Bronchial epithelial cell (primary cell): ENCODE measurements around the gene CDC45. TPM values are rescaled to one million over a fixed set of nuclear protein-coding genes. Genes with fewer than 3 reads are reported as not detected.

Experiments used
- DNase-seq: peaks from one replicate; pipeline ENCODE4 v3.0.0-alpha.2; 2010; ENCODE audit warnings: low read depth
- FAIRE-seq: peaks from 2 replicates; lab custom pipeline; 2011; peaks lifted over from hg19 to GRCh38; lab: Jason Lieb, UNC
- H3K27me3 ChIP-seq: 2 replicates; pipeline ENCODE4 v1.5.1; 2011; ENCODE audit warnings: low read length; ENCODE audit not compliant: control insufficient read depth, insufficient read depth
- H3K36me3 ChIP-seq: 2 replicates; pipeline ENCODE4 v1.5.1; 2011; ENCODE audit warnings: low read length; ENCODE audit not compliant: control insufficient read depth, insufficient read depth
- H3K4me3 ChIP-seq: 2 replicates; pipeline ENCODE4 v1.5.1; 2011; ENCODE audit warnings: mild to moderate bottlenecking, low read depth, low read length, control low read depth
- CTCF ChIP-seq: IDR thresholded peaks from 2 replicates; pipeline ENCODE4 v1.5.1; 2011; ENCODE audit warnings: mild to moderate bottlenecking, moderate library complexity, low read length, control low read depth, inconsistent platforms; ENCODE audit not compliant: insufficient read depth, severe bottlenecking
- total RNA-seq: library from RNA; depleted of rRNA; stranded (reverse); fragments of >200 nt; gene quantifications from 2 replicates; pipeline ENCODE4 v1.2.1, GENCODE V29; 2014

Gene CDC45
- total RNA-seq, 1 donor from 2014 or later: 0.26 TPM

GRCh38 chr22:19535001-19535400 is 55.3 kb downstream of the CDC45 start:
- Histone ChIP-seq H3K27me3 (peaks cover 2% of the 10 kb centered on the region), H3K36me3 (no peaks in the 10 kb centered on the region), H3K4me3 (no peak overlapping the region)
- DNase-seq (no peak), FAIRE-seq (no peak)
- no peak for TF ChIP-seq CTCF

GRCh38 chr22:19536564-19536963 is 56.8 kb downstream of the CDC45 start:
- no peak for DNase-seq
- TF ChIP-seq CTCF: no peak
- FAIRE-seq: no peak
- Histone ChIP-seq H3K4me3 (no peak overlapping the region), H3K36me3 (no peaks in the 10 kb centered on the region), H3K27me3 (no peaks in the 10 kb centered on the region)

GRCh38 chr22:19537941-19538488 is 58.3 kb downstream of the CDC45 start:
- FAIRE-seq (no peak), DNase-seq (no peak)
- H3K27me3 ChIP-seq: no peaks in the 10 kb centered on the region
- H3K4me3 ChIP-seq: no peak overlapping the region
- no peaks in the 10 kb centered on the region for H3K36me3 ChIP-seq
- TF ChIP-seq CTCF: no peak

GRCh38 chr22:19540394-19540793 is 60.7 kb downstream of the CDC45 start:
- TF ChIP-seq CTCF: no peak
- no peak for FAIRE-seq

GRCh38 chr22:19543970-19544708 is 64.4 kb downstream of the CDC45 start:
- Histone ChIP-seq H3K4me3 (no peak overlapping the region), H3K36me3 (no peaks in the 10 kb centered on the region), H3K27me3 (no peaks in the 10 kb centered on the region)
- no peak for TF ChIP-seq CTCF
- FAIRE-seq: no peak
- no peak for DNase-seq

More at GRCh38 chr22:19540394-19540793, 60.7 kb downstream of the CDC45 start:
- Histone ChIP-seq H3K4me3 (no peak overlapping the region), H3K27me3 (no peaks in the 10 kb centered on the region), H3K36me3 (no peaks in the 10 kb centered on the region)
- no peak for DNase-seq

- Histone ChIP-seq H3K36me3 (no peaks in the 10 kb centered on the region), H3K4me3 (no peak overlapping the region), H3K27me3 (no peaks in the 10 kb centered on the region)
- DNase-seq (no peak), FAIRE-seq (no peak)
- TF ChIP-seq CTCF: no peak
These were observed 66.2 kb downstream of the CDC45 start for GRCh38 chr22:19545935-19546207.
